HepG2 (cell line): Measurements from ENCODE around the gene RGS2. TPM values are rescaled to one million over a fixed set of nuclear protein-coding genes. Genes with fewer than 3 reads are reported as not detected.

ENCODE experiments used
- ATAC-seq: fragments of 200-7000 bp; cut with Tn5 transposase; 3 replicates; pipeline ENCODE4 v1.9.1; 2020; ENCODE audit warnings: mild to moderate bottlenecking, moderate library complexity
- BruUV-seq: library from RNA; stranded (reverse); fragments of 400-500 nt; replicated peaks from 2 replicates; lab custom pipeline; 2021; lab: Mats Ljungman, UMichigan
- CTCF ChIA-PET: fragments of 300-600 bp; formaldehyde crosslinking; extraction: SDS; loops from one replicate; lab custom pipeline; 2021; ENCODE audit warnings: low total read pairs, inconsistent platforms, low intra/inter-chr PET ratio; lab: Yijun Ruan, JAX
- POLR2A ChIA-PET: fragments of 350-600 bp; sonication (Branson Sonifier 250); formaldehyde crosslinking; loops from one replicate; lab custom pipeline; 2020; ENCODE audit warnings: antibody characterized with exemption, inconsistent platforms; lab: Yijun Ruan, JAX
- DNase-seq: peaks from one replicate; pipeline ENCODE4 v3.0.0-alpha.2; 2015; ENCODE audit warnings: low spot score
- FAIRE-seq: peaks from 3 replicates; lab custom pipeline; 2011; peaks lifted over from hg19 to GRCh38; lab: Jason Lieb, UNC
- H2AFZ ChIP-seq: one replicate; pipeline ENCODE4 v1.6.1; 2011; ENCODE audit warnings: low read length, inconsistent platforms
- H3K27ac ChIP-seq: fragments of 300-600 bp; 3 replicates; pipeline ENCODE4 v1.8.0; 2011; ENCODE audit warnings: mixed run types, mild to moderate bottlenecking, mixed read lengths, low read length, inconsistent platforms; ENCODE audit not compliant: insufficient read depth; ENCODE audit errors: extremely low read length
- H3K27me3 ChIP-seq, 2 experiments: fragments of 200-600 bp in 1 of 2; 2 replicates in 1 of 2; 3 replicates in 1 of 2; pipeline versions ENCODE4 v1.6.0 to v1.8.0; 2011; ENCODE audit warnings: low read length in 2 of 2, mild to moderate bottlenecking in 2 of 2, moderate library complexity in 2 of 2, inconsistent platforms in 1 of 2; ENCODE audit not compliant: insufficient read depth in 2 of 2, control insufficient read depth in 1 of 2
- H3K36me3 ChIP-seq, 2 experiments: fragments of 200-600 bp in 1 of 2; replicated peaks in 1 of 2; 2 replicates in 1 of 2; 3 replicates in 1 of 2; pipeline versions ENCODE4 v1.5.1 to v1.8.0; 2011; ENCODE audit warnings: low read length in 2 of 2, inconsistent platforms in 1 of 2; ENCODE audit not compliant: insufficient read depth in 2 of 2, control insufficient read depth in 1 of 2
- H3K4me1 ChIP-seq: 2 replicates; pipeline ENCODE4 v1.5.1; 2012; ENCODE audit warnings: low read length, inconsistent platforms; ENCODE audit not compliant: insufficient read depth
- H3K4me2 ChIP-seq: 2 replicates; pipeline ENCODE4 v1.6.0; 2011; ENCODE audit warnings: low read depth, low read length, inconsistent platforms
- H3K4me3 ChIP-seq, 3 experiments: fragments of 200-600 bp in 1 of 3; sonication (generic), shearing (Covaris generic) in 1 of 3; replicated peaks in 1 of 3; 2 replicates each; pipeline ENCODE4 v1.5.1; 2011 to 2016; ENCODE audit warnings: low read length in 3 of 3, inconsistent platforms in 2 of 3, low read depth in 2 of 3, mild to moderate bottlenecking in 2 of 3, control low read depth in 1 of 3, mixed read lengths in 1 of 3; ENCODE audit not compliant: insufficient read depth in 1 of 3
- H3K79me2 ChIP-seq: one replicate; pipeline ENCODE4 v1.6.1; 2011; ENCODE audit warnings: low read length, inconsistent platforms; ENCODE audit not compliant: insufficient read depth
- H3K9ac ChIP-seq: 2 replicates; pipeline ENCODE4 v1.6.0; 2011; ENCODE audit warnings: mild to moderate bottlenecking, low read depth, low read length, inconsistent platforms; ENCODE audit not compliant: insufficient read depth
- H3K9me3 ChIP-seq: 2 replicates; pipeline ENCODE4 v1.5.1; 2012; ENCODE audit warnings: mild to moderate bottlenecking, low read length
- H4K20me1 ChIP-seq: 2 replicates; pipeline ENCODE4 v1.6.0; 2011; ENCODE audit warnings: inconsistent platforms, mild to moderate bottlenecking, low read length, moderate library complexity; ENCODE audit not compliant: insufficient read depth
- AGO2 ChIP-seq: fragments of 200-400 bp; formaldehyde crosslinking; optimal IDR thresholded peaks from 2 replicates; pipeline ENCODE3; 2017; ENCODE audit warnings: mild to moderate bottlenecking, low read depth, low read length, moderate library complexity
- IKZF5 ChIP-seq: IDR thresholded peaks from 2 replicates; pipeline ENCODE4 v1.6.1; 2018; ENCODE audit warnings: missing genetic modification reagents, mild to moderate bottlenecking, missing compliant biosample characterization
- KAT7 ChIP-seq: IDR thresholded peaks from 2 replicates; pipeline ENCODE4 v1.6.1; 2018; ENCODE audit warnings: borderline replicate concordance, missing compliant biosample characterization
- LRRFIP1 ChIP-seq: sonication (generic); formaldehyde crosslinking; conservative IDR thresholded peaks from 2 replicates; pipeline ENCODE4 v1.4.0; 2020; ENCODE audit warnings: missing genetic modification reagents
- PREB ChIP-seq: sonication (generic); formaldehyde crosslinking; IDR thresholded peaks from 2 replicates; pipeline ENCODE4 v1.4.0; 2020; ENCODE audit warnings: missing genetic modification reagents
- REL ChIP-seq: sonication (generic); formaldehyde crosslinking; conservative IDR thresholded peaks from 2 replicates; pipeline ENCODE4 v1.8.0; 2022; ENCODE audit warnings: mild to moderate bottlenecking, missing genetic modification reagents, moderate library complexity
- SMC3 ChIP-seq: IDR thresholded peaks from 2 replicates; pipeline ENCODE4 v1.6.1; 2011; ENCODE audit warnings: low read length, improper control_type of control experiment
- ZBTB10 ChIP-seq: sonication (generic); formaldehyde crosslinking; IDR thresholded peaks from 2 replicates; pipeline ENCODE4 v1.4.0; 2020; ENCODE audit warnings: missing genetic modification reagents, borderline replicate concordance
- ZNF136 ChIP-seq: sonication (generic); formaldehyde crosslinking; IDR thresholded peaks from 2 replicates; pipeline ENCODE4 v1.8.1; 2022; ENCODE audit warnings: low read depth, mild to moderate bottlenecking, moderate library complexity, missing genetic modification reagents
- ZNF142 ChIP-seq: sonication (generic); formaldehyde crosslinking; IDR thresholded peaks from 2 replicates; pipeline ENCODE4 v1.4.0; 2020; ENCODE audit warnings: missing genetic modification reagents
- in situ Hi-C: cut with HindIII; loops from 2 replicates; pipeline ENCODE4 v1.10.0; 2017; ENCODE audit warnings: low pct_unique_long_range_greater_than_20kb; ENCODE audit not compliant: extremely low pct_ligation_motif_present
- intact Hi-C: fragments of 100-400 bp; cut with micrococcal nuclease; formaldehyde crosslinking; loops from one replicate; pipeline ENCODE4 v1.10.0; 2022; ENCODE audit not compliant: unreplicated experiment
- polyA plus RNA-seq, 8 experiments: library from polyadenylated mRNA; depleted of rRNA in 3 of 8; stranded (reverse) in 7 of 8; unstranded in 1 of 8; fragments of >200 nt; fragmentation: Illumina TruSeq in 4 of 8; extraction: Trizol in 4 of 8; gene quantifications; 2 replicates each; pipeline versions ENCODE4 v1.2.1 to v1.2.3, GENCODE V29; 2011 to 2016; ENCODE audit warnings: low read depth in 4 of 8, missing spikeins in 1 of 8, mixed read lengths in 1 of 8; ENCODE audit not compliant: insufficient read depth in 1 of 8
- total RNA-seq, 5 experiments: library from RNA; depleted of rRNA; stranded (reverse); fragments of >200 nt; fragmentation: Illumina TruSeq; extraction: Trizol; gene quantifications; 2 replicates each; pipeline ENCODE4 v1.2.3, GENCODE V29; 2016; ENCODE audit warnings: low read depth in 1 of 5

The RGS2 gene
- total and polyA plus RNA-seq, 2 of the 13 experiments (the other 11 are each of a cell fraction or from before 2014, with no cell fraction given) = 0.64 to 1.4 TPM

- no TSS peak for BruUV-seq
- Histone ChIP-seq H3K9ac (no peak overlapping the region), H4K20me1 (no peaks in the 10 kb centered on the region), H3K9me3 (no peaks in the 10 kb centered on the region), H3K79me2 (no peaks in the 10 kb centered on the region), H3K4me3 (no peak overlapping the region), H3K4me2 (no peak overlapping the region), H3K27me3 (no peaks in the 10 kb centered on the region; a peak in 1 of 5 replicates), H2AFZ (no peak overlapping the region), H3K27ac (no peak overlapping the region), H3K4me1 (peaks cover 20% of the 10 kb centered on the region), H3K36me3 (no peaks in the 10 kb centered on the region)
- ATAC-seq (no peak), DNase-seq (no peak), FAIRE-seq (no peak)
- intact Hi-C loops (no loop called here), in situ Hi-C loops (loop anchor here (25.0 kb wide), 1 partner anchor 276 kb away; no protein-coding TSS in a partner anchor)
- CTCF ChIA-PET = no interaction called here
- POLR2A ChIA-PET = no interaction called here
- TF ChIP-seq SMC3 (no peak), ZBTB10 (CRISPR knock-in tag) (no peak), AGO2 (no peak), ZNF136 (CRISPR knock-in tag) (no peak), ZNF142 (CRISPR knock-in tag) (no peak), IKZF5 (CRISPR knock-in tag) (no peak), REL (CRISPR knock-in tag) (no peak), LRRFIP1 (CRISPR knock-in tag) (no peak), PREB (no peak), KAT7 (CRISPR knock-in tag) (no peak)
Measured at GRCh38 chr1:192763243-192763642, 45.6 kb upstream of the RGS2 start.
